Measurements from ENCODE around the gene C1orf210.
A peak's percentile ranks its signal among the peaks of the same experiment; 100 is the strongest.

The C1orf210 gene

DNA sequence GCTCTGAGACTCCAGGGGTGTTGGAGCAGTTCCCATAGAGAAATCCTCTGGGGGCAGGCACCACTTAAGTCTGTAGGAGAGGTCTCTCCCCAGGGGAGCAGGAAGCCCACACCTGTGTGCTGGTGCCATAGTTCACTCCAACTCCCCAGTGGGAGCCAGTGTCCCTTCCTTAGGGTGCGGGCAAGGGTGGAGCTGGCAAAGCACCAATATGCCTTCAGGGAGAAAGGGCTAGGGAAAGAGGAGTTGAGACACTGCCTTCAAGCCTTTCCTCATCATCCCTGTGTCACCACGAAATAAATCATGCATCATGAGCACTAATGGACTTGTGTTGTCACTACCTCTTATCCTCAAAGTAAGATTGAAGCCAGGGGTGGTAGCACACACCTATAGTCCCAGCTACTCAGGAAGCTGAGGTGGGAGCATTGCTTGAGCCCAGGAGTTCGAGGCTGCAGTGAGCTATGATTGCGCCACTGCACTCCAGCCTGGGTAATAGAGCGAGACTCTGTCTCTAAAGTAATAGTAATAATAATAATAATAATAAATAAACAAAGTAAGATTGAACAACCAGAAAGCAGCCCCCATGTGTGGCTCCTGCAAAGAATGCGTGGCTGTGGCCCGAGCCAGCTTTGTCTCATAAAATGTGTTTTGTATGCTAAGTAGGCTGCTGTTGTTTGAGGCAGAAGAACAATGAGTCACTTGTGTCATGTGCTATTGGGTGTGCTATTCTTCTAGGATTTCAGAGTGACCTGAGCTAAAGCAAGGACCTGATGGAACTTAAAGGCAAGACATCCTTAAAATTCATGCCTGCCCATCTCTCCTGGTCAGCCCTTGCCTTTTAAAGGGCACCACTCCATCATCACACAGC, 8.7 kb upstream of the C1orf210 start:
- peak; percentile 33 for DNase-seq (ENCODE audit: low read depth)

DNA sequence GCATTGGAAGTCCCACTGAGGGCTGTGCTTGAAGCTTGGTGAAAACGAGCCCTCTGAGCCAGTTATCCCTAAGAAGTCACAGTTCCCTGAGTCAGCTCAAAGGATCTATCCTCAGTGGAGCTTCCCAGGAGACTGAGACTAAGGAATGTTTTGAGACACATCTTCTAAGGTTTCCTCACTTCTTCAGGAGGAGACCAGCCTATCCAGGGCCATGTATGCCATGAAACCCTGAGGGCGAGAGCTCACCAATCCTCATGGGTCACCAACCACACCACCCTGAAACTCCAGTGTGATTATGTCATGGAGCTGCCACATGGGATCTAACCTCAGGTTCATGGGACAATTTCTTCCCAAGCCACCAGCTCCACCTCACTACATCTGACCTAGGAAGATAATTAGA, 7.8 kb upstream of the C1orf210 start:
- no peak for DNase-seq (ENCODE audit: low read depth)

DNA sequence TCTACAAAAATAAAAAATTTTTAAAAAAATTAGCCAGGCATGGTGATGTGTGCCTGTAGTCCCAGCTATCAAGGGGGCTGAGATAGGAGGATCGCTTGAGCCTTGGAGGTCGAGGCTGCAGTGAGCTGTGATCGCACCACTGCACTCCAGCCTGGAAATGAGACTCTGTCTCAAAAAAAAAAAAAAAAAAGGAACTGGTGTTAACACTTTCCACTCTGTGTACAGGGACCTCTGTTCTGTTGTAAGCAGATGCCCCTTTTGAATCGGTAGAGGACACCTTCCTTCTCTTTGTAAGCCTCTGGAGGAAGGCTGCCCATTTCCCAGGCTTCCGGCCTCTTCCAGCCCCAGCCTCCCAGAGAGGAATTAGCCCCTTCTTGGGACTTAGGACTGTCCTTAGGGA, 7.3 kb upstream of the C1orf210 start:
- DNase-seq (ENCODE audit: low read depth) = no peak

DNA sequence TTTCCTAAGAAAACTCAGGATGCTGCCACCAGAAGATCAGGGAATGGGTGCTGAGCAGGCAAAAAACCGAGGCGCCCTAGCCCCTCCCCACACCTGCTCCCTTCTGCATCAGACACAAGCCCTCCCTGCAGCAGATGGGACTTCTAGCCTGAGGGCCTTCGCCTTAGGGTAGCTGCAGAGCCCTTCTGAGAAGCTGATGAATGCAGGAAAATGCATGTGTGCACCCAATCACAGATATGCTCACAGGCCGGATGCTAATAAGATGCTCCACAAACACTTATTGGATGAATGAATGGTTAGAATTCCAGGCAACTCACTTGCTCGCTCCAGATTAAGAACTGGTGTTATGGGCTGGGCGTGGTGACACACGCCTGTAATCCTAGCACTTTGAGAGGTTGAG, 6.8 kb upstream of the C1orf210 start:
- DNase-seq (ENCODE audit: low read depth) = no peak

DNA sequence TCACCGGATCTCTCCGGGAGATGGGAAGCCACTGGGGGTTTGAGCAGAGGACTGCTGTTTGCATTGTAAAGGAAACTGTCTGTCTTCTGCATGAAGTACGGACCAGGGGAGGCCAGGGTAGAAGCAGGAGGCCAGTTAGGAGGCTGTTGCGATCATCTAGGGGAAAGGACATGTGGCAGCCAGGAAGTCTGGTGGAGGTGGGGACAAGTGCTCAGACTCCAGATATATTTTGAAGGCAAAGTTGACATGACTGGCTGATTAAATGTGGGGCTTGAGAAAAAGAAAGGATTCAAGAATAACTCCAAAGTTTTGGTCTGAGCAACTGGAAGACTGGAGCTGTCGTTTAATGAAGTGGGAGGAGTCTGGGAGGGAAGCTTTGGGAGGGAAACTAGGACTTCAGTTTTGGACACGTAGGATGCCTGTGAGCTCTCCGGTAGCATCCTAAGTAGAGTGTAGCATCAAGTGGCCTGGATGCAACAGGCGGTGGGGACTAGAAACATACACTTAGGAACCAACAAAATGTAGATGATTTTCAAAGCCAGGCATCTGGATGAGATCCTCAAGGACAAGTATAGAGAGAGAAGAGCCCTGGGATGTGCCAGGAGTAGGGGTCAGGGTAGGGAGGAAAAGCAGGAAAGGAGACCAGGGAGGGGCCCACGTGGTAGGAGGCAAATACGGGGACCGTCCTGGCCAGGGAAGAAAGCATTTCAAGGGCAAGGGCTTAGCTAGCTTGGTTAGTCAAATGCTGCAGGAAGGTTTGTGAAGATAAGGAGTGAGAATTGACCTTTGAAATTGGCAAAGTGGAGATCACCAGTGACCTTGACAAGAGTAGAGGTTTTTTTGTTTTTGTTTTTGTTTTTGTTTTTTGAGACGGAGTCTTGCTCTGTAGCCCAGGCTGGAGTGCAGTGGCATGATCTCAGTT, 3.7 kb upstream of the C1orf210 start:
- no peak for DNase-seq (ENCODE audit: low read depth)

DNA sequence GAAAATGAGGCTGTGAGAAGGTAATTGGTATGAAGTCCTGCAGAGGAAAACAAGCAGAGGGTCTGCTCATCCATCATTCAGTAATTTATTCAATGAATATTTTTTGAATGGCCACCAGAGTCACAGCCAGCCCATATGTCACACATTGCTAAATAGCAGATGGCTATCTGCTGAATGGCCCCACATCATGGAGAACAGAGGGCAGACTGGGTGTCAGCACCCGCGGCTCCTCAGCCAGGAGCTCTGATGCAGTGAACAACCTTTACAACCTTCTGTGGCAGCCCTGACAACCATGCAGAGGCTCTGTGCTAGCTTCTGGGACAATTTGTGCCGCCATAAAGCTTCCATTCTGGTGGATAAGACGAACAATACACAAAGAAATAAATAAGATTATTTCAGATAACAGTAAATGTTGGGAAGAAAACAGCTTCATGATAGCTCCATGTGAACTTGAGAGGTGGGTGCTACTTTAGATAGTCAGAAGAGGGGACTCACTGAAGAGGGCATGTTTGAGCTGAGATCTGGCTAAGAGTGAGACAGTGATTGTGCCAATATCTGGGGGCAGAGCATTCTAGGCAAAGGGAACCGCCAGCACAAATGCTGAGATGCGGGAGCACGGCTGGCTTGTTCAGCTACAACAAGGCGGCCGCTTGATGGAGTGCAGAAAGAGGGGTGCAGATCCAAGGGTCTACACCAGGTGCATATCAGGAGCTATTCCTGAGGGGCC, 2.8 kb upstream of the C1orf210 start:
- no peak for DNase-seq (ENCODE audit: low read depth)

DNA sequence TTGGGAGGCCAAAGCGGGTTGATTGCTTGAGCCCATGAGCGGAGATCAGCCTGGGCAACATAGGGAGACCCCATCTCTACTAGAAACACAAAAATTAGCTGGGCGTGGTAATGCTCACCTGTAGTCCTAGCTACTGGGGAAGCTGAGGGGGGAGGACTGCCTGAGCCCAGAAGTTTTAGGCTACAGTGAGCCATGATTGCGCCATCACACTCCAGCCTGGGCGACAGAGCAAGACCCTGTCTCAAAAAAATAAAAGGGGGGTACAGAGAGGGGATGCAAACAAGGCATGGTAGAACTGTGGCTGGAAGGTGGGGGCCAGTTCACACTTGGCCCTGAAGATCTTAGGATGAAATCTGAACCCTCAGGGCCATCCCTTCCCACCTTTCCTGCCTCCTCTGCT, 1.2 kb upstream of the C1orf210 start:
- no peak for DNase-seq (ENCODE audit: low read depth)

DNA sequence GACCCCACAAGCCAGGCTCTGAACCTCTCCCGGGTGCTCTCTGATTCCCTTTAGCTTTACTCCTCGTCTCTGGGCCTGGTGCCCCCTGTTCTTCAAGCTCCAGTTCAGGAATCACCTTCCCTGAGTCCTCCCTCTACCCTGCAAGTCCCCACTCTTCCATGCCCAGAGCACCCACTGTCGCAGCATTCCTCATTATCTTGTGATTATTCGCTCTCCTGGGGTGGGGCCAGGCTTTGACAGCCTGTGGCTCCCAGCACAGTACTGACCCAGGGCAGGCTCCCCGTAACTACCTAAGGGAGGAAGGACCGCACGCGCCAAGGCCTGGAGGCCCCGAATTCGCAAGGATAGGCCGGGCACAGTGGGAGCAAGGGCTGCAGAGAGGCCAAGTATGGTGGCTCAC, 734 bp upstream of the C1orf210 start:
- no peak for DNase-seq (ENCODE audit: low read depth)

DNA sequence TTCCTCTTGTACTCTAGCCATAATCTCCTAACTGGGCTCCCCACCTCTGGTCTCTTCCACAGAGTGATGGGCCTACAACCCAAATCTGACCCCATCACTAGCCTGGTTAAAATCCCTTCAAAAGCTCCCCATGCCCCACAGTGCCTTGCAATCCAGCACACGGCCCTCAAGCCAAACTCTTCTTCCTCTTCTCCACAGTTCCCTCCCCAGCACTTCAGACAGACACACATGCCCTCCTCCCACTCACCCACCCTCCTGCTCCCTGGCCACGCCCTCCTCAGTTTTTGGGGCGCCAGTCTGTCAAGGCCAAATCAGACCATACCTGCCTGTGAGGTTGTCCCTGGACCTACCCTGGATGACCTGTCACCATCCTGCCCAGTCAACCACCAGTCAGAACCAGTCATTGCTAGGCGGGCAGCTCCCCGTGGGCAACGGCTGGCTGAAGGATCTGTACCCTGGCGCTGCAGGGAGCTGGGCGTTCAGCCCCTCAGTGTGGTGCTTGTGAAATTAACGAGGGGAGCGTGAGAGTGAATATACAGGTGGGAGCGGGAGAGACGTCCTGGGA, 753 bp downstream of the C1orf210 start:
- no peak for DNase-seq (ENCODE audit: low read depth)

DNA sequence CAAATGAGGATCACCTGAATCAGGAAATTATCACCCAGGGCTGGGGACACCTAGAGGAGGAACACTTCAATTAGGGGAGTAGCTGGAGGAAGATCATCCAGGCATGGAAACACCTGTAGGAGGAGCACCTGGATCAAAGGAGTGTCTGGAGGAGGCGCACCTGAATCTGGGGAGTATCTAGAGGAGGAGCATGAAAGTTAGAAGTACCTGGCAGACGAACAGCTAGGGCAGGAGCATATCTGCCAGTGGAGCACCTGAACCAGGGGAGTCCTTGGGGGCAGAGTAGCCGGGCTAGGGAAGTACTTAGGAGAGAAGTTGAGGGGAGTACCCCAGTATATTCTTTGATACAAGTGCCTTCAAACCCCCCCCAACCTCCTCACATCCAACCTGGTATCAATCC, 1.3 kb downstream of the C1orf210 start:
- DNase-seq (ENCODE audit: low read depth) = no peak

DNA sequence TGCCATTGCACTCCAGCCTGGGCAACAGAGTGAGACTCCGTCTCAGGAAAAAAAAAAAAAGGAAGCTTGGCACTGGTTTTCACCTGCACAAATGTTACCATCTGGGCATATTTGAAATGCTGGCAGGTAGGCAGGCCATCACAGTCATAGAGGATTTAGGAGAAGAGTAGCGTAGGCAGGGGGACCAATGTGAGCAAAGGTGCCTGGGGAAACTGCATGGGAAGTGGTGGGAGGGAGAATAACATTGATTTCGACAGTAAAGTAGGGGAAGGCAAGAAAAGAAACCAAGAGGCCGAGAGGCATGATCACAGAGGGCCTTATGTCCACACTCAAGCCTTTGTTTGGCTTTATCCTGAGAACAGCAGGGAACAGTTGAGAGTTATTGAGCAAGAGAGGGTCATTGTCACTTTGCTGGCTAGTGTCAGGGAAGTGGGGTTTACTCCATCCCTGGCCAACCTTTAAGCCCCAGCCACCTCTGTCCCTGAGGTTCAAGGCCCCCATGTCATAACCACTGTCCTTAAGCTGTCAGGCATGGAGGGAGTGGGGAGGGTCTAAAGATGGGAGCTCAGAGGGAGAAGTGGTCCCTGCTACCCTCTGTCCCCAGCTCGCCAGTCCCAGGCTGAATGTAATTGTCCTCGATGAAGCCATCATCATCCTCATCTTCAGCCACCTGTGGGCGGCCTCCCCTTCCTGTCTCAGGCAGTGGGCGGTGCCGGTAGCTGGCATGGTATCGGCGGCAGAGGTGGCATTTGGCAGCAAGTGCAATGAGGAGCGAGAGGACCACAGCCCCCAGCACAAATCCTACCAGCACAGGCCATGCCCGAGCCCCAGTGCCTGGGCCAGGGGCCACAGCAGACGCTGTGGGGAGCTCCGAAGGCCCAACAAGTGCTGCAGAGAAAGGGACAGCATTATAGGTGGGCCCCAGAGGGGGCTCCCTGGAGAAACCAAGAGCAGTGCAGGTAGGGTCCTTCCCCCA, 2.9 kb downstream of the C1orf210 start:
- no peak for DNase-seq (ENCODE audit: low read depth)

DNA sequence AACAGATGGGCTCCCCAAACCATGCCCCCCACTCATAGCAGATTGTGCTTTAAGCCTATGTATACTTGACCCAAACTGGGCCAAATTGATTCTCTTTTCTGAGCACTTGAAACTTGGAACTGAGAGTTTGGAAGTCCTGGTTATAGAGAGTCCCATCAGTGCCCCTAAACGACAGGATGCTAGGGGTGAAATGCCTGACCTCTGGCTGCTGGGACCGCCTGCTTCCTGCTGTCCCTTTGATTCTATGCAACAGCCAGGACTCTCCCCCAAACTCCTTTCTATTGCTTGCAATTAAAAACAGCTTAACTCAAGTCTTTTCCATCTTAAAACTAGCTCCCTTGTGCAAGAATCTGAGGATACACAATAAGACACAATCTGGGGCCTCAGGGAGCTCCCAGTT, 4.7 kb downstream of the C1orf210 start:
- DNase-seq (ENCODE audit: low read depth) = no peak

DNA sequence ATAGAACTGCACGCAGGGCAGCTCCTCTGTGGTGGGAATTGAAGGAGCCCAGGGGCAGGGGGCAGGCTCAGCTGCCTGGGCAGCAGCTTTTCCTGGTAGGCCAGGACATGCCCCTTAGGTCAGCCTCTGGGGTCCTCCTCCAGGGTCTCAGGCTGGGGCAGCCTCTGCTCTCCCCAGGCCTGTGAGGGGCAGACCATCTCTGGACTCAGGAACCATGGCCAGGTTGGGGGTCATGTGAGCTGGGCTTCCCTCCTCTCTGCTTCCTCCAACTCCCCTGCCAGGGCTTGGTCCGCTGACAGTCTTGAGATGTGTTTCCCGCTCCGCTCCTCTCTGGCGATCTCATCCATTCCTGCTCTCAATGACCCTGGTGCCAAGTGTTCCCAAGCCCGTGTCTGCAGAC, 5.7 kb downstream of the C1orf210 start:
- DNase-seq (ENCODE audit: low read depth) = no peak

DNA sequence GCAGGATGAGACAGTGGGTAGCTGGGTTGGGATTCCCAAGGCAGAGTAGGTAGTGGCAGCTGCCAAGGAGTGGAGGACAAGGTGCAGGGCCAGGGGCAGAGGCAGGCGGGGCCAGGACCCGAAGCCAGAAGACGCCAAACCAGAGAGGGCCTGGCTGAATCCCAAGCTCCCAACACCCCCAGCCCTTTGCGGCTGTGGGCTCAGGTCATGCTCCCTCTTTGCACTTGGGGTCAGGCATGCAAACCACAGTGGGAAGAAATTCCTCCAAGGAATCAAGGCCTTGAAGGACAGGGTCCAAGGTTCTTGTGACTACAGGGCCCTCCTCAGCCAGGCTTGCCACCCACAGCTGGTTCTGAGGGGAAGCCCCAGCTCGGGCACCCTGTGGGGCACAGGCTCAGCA, 6.2 kb downstream of the C1orf210 start:
- no peak for DNase-seq (ENCODE audit: low read depth)

DNA sequence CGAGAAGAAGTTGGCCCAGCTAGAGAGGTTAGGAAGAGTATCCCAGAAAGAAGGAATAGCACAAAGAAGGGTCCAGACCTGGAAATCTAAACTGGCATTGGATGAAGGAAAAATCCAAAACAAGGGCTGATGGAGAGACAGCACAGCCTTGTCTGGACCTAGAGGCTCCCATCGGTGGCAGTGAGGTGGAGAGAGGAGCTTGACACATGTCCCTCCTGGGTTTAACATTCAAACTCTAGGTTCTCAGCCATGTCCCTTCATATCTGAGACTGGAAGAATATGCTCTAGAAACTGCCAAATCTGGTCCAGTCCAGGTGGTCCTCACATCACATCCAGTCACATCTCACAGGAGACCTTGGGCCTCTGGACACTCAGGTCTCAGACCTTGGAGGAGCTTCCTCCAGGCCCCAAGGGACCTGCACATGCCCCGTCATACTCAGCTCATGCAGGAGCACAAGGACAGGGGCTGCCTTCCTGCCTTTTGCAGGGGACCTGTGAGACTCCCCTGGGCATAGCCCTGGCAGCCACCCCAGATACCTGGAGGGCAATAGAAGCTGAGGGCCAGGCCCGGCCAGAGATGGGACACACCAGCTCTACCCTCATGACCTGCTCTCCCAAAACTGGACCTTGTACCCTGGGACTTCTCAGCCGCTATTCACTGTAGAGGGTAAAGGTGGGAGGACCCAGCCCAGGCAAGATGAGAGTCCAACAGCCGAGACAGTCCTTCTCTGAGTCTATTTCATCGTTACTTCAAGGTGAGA, 8.1 kb downstream of the C1orf210 start:
- DNase-seq (ENCODE audit: low read depth) = no peak

DNA sequence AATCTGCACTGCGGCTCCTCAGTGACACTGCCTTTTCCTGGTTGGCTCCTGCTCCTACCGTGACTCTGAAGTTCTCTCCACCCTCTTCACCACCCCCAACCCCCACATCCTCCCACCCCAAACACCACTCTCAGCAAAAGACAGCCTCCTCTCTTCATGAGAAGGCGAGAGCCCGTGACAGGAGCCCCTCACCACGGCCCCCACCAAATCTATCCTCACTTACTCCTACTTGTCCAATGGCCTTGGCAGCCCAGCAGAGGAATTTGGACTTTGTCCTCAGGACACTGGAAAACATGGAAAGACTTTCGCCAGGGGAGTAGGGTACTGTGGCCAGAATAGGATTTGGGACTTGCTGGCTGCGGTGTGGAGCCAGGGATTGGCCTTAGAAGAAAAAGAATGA, 8.7 kb downstream of the C1orf210 start:
- no peak for DNase-seq (ENCODE audit: low read depth)

DNA sequence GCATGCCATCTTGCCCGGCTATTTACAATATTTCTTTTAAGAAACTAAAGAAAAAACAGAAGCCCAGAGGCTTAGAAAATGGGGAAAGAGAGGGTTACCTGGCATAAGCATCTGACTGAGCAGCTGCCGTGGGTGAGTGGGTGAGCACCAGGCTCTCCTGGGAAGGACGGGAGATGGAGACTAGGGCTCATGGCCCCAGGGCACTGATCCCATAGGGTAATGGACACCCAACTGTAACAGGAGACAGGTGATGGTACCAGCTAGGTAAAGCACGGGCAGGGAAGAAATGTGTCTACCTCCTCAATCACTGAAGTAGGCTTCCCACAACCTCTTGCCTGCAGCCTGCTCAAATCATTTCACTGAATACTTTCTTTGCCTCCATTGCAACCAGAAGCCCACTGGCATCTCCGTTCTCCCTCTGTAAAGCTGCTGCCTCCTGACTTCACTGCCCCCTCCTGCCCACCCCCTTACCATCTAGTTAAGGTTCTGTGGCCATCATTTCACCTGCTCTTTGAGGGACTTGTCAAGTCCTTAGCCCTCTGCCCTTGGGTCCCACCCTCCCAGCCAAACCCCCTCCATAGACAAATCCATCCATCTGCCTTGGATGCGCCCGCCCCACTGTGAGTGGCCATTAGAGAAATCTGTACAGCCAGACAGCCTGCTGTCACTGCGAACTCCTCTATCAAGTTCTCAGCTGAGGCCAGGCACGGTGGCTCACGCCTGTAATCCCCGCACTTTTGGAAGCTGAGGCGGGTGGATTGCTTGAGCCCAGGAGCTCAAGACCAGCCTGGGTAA, 9.4 kb downstream of the C1orf210 start:
- DNase-seq (ENCODE audit: low read depth) = no peak

DNA sequence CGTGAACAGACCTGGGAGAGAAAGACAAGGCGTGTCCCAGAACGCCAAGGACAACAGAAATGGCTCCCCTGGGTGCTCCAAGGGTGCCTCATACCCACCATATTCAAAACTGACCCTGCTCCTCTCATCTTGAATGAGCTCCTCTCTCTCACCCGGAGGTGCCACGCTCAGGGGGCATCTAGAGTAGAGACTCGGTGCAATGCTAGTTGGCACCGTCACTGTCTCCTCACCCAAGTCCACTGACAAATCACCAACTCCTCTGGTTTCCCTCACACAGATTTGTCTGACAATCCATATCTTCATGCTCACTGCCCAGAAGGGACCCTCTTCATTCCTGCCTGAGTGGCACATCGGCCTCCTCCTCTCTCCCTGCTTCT, 10.6 kb downstream of the C1orf210 start:
- no peak for DNase-seq (ENCODE audit: low read depth)

DNA sequence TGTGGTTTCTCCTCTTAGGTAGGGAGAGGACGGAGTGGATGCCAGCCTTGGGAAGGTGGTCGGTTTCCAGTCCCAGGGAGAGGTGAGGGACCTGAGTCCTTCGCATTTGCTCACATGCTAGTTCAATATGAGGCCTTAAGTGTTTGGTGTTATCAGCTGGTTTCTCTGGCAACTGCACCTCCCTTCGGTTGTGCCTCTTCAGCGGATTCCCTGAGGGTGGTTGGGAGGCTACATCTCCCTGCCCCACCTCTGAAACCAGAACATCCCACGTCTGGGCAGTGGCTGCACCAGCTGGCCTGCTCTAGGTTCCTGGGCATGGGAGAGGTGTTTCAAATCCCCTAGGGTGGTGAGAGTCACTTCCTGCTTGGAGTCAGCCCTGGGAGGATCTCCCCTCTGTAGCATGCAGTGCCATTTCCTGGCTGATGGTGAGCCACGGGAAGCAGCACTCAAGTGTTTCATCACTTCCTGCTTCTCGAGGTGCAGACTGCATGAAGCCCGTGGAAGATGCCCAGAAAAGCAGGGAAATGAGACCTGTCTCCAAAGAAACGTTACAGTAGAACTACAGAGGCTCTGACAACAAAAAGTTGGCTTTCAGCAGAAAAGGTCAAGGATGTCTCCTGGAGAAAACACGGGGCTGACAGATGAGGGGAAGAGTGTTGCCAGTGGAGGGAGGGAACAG, 11.1 kb downstream of the C1orf210 start:
- DNase-seq (ENCODE audit: low read depth) = no peak

Data from stromal cell of bone marrow (primary cell).